Naive thymus-derived CD4-positive, alpha-beta T cell (primary cell): ENCODE data around the gene TUT7. TPM values are rescaled to one million over a fixed set of nuclear protein-coding genes. Genes with fewer than 3 reads are reported as not detected.
A peak's percentile ranks its signal among the peaks of the same experiment; 100 is the strongest.

Source experiments
- ATAC-seq: fragments of 150-1000 bp; cut with Tn5 transposase; 2 replicates; pipeline ENCODE4 v1.10.0; 2021; ENCODE audit warnings: mild to moderate bottlenecking, moderate library complexity
- CTCF ChIA-PET: fragments of 350-600 bp; sonication (Branson Sonifier 250); formaldehyde crosslinking; loops from one replicate; lab custom pipeline; 2021; ENCODE audit warnings: antibody characterized with exemption; lab: Charles Lee
- POLR2A ChIA-PET: fragments of 350-600 bp; sonication (Branson Sonifier 250); formaldehyde crosslinking; loops from one replicate; lab custom pipeline; 2021; ENCODE audit warnings: antibody characterized with exemption, inconsistent platforms; lab: Charles Lee
- DNase-seq, 9 donors: peaks; one replicate each; pipeline versions ENCODE4 v3.0.0 to v3.0.0-alpha.2; 2020 to 2022; ENCODE audit warnings: mixed read lengths in 1 of 9
- H3K27ac ChIP-seq: one replicate; pipeline ENCODE4 v1.7.0; 2013; ENCODE audit warnings: mild to moderate bottlenecking, low read depth, low read length, moderate library complexity
- H3K27me3 ChIP-seq, 2 donors: one replicate each; pipeline ENCODE4 v1.7.0; 2013; ENCODE audit warnings: low read length in 2 of 2, mild to moderate bottlenecking in 2 of 2, moderate library complexity in 2 of 2; ENCODE audit not compliant: control insufficient read depth in 2 of 2, insufficient read depth in 2 of 2
- H3K36me3 ChIP-seq, 3 experiments: 1 replicate in 2 of 3; 2 replicates in 1 of 3; pipeline ENCODE4 v1.7.0; 2013; ENCODE audit warnings: low read length in 3 of 3, mild to moderate bottlenecking in 3 of 3, moderate library complexity in 1 of 3; ENCODE audit not compliant: insufficient read depth in 3 of 3, control insufficient read depth in 2 of 3
- H3K4me1 ChIP-seq, 2 donors: one replicate each; pipeline ENCODE4 v1.7.0; 2013; ENCODE audit warnings: low read length in 2 of 2, mild to moderate bottlenecking in 2 of 2, moderate library complexity in 1 of 2; ENCODE audit not compliant: control insufficient read depth in 2 of 2, insufficient read depth in 2 of 2
- H3K4me3 ChIP-seq: 2 replicates; pipeline ENCODE4 v1.7.0; 2013; ENCODE audit warnings: mild to moderate bottlenecking, low read length
- H3K9me3 ChIP-seq, 3 experiments: 1 replicate in 2 of 3; 2 replicates in 1 of 3; pipeline ENCODE4 v1.7.0; 2013; ENCODE audit warnings: low read length in 3 of 3; ENCODE audit not compliant: control insufficient read depth in 2 of 3
- H3K27ac Mint-ChIP-seq, 9 donors: one replicate each; pipeline ENCODE4 v1.8.0; 2020 to 2022; ENCODE audit warnings: mixed read lengths in 9 of 9, mild to moderate bottlenecking in 8 of 9, moderate library complexity in 5 of 9, inconsistent platforms in 2 of 9
- H3K27me3 Mint-ChIP-seq, 5 donors: one replicate each; pipeline ENCODE4 v1.8.0; 2021 to 2022; ENCODE audit warnings: mixed read lengths in 5 of 5, mild to moderate bottlenecking in 1 of 5
- H3K36me3 Mint-ChIP-seq, 5 donors: one replicate each; pipeline ENCODE4 v1.8.0; 2020 to 2022; ENCODE audit warnings: mixed read lengths in 5 of 5, mild to moderate bottlenecking in 3 of 5, inconsistent platforms in 1 of 5
- H3K4me1 Mint-ChIP-seq, 7 donors: one replicate each; pipeline ENCODE4 v1.8.0; 2020 to 2022; ENCODE audit warnings: mixed read lengths in 7 of 7, mild to moderate bottlenecking in 3 of 7, inconsistent platforms in 1 of 7
- H3K4me3 Mint-ChIP-seq, 10 donors: one replicate each; pipeline ENCODE4 v1.8.0; 2020 to 2022; ENCODE audit warnings: mild to moderate bottlenecking in 10 of 10, mixed read lengths in 10 of 10, moderate library complexity in 6 of 10, inconsistent platforms in 2 of 10
- H3K9me3 Mint-ChIP-seq, 11 donors: one replicate each; pipeline ENCODE4 v1.8.0; 2020 to 2022; ENCODE audit warnings: mixed read lengths in 11 of 11, mild to moderate bottlenecking in 4 of 11, inconsistent platforms in 1 of 11, moderate library complexity in 1 of 11
- intact Hi-C, 2 donors: fragments of 100-400 bp; cut with micrococcal nuclease; formaldehyde crosslinking; loops; one replicate each; pipeline ENCODE4 v1.15.1; 2023
- polyA plus RNA-seq, 2 donors: library from polyadenylated mRNA; unstranded; fragments of 300-500 nt; fragmentation: Illumina TruSeq; gene quantifications; one replicate each; pipeline ENCODE4 v1.2.3, GENCODE V29; 2021
- total RNA-seq, 6 experiments: library from RNA in 5 of 6; stranded (reverse) in 5 of 6; gene quantifications; 1 replicate in 5 of 6; 2 replicates in 1 of 6; pipeline ENCODE4 v1.2.3 and lab custom pipeline; 2021 to 2026

TUT7 gene
- total and polyA plus RNA-seq, 7 experiments from 2014 or later: 15.2 to 57.4 (median 41.9) TPM

- Mint-ChIP-seq H3K27me3 (no peaks in the 10 kb centered on the region), H3K9me3 (no peaks in the 10 kb centered on the region), H3K27ac (peak within 1 kb of the TSS; percentile 90 to 98 (median 96)), H3K4me3 (peak within 1 kb of the TSS; percentile 85 to 98 (median 94)), H3K4me1 (peaks cover 30 to 53% (median 48%) of the 10 kb centered on the region in 7 donors), H3K36me3 (peaks cover 0 to 4% (median 0%) of the 10 kb centered on the region in 5 donors)
- POLR2A ChIA-PET: interaction anchor here (0.5 to 1.6 kb wide), 13 partner anchors 11 to 559 kb away, joined by 3 to 6 read pairs (median 4); partner anchors contain the start of genes AGTPBP1 and TUT7
- peak; percentile 92 for ATAC-seq
- Histone ChIP-seq H3K36me3 (peaks cover 0 to 8% (median 0%) of the 10 kb centered on the region in 3 experiments), H3K27ac (peak within 1 kb of the TSS; percentile 99), H3K27me3 (no peaks in the 10 kb centered on the region), H3K9me3 (no peaks in the 10 kb centered on the region), H3K4me1 (peaks cover 14 to 17% of the 10 kb centered on the region in 2 donors), H3K4me3 (peak within 1 kb of the TSS; percentile 89)
- intact Hi-C loops: loop anchor here (1.0 to 10.0 kb wide), 12 partner anchors 20 to 1692 kb away; partner anchors contain the start of genes CDK20 (in 2 of the 2), GAS1 (in 1 of the 2), NAA35 (in 1 of the 2) and TUT7 (in 1 of the 2)
- CTCF ChIA-PET: no interaction called here
- peak; percentile 97 to 99 (median 97) for DNase-seq
These were observed 71.9 kb downstream of the TUT7 start, which contains the start of gene ISCA1 for GRCh38 chr9:86282077-86282978. ISCA1 (minus strand) TSS chr9:86282538; CDS start chr9:86282458, 80 bp downstream.

DNA sequence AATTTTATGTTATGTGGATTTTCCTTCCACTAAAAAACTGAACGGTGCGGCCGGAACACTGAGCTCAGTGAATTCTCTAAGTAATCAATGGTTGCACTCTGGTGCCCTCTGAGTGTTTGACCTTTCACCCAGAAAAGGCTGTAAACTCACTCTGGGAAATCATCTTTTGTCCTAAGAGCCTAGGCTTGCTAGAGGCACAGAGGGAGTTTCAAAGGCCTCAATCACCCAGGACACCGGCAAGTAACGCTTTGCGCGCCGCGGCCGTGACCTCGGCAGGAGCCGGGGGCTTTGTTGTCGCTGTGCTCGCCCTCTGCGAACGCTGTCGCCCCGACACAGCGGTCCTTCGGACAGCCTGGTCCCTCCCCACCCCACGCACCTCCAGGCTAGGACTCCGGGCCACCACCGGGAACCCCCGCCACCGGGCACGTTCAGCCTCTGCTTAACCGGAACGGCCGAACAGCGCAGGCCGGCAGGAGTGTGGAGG is 72.6 kb downstream of the TUT7 start:
- peak overlapping the region; percentile 55 to 98 (median 92) for H3K27ac Mint-ChIP-seq
- DNase-seq (peak in 1 of 9 donors; percentile 11), ATAC-seq (no peak)
- H3K36me3 Mint-ChIP-seq: peaks cover 0 to 3% (median 0%) of the 10 kb centered on the region in 5 donors
- Histone ChIP-seq H3K36me3 (peaks cover 0 to 8% (median 0%) of the 10 kb centered on the region in 3 experiments), H3K27ac (peak overlapping the region; percentile 99), H3K9me3 (no peaks in the 10 kb centered on the region), H3K4me3 (peak overlapping the region; percentile 89), H3K4me1 (peaks cover 14 to 17% of the 10 kb centered on the region in 2 donors), H3K27me3 (no peaks in the 10 kb centered on the region)
- ChIA-PET POLR2A (interaction anchor here (1.0 to 1.6 kb wide), 5 partner anchors 18 to 74 kb away, joined by 3 to 5 read pairs (median 4); no protein-coding TSS in a partner anchor), CTCF (no interaction called here)
- H3K4me1 Mint-ChIP-seq: peaks cover 33 to 60% (median 52%) of the 10 kb centered on the region in 7 donors
- H3K9me3 Mint-ChIP-seq: no peaks in the 10 kb centered on the region
- no peaks in the 10 kb centered on the region for H3K27me3 Mint-ChIP-seq
- peak overlapping the region; percentile 85 to 98 (median 94) for H3K4me3 Mint-ChIP-seq
- intact Hi-C loops: loop anchor here (1.0 to 10.0 kb wide), 12 partner anchors 21 to 1693 kb away; partner anchors contain the start of genes CDK20 (in 2 of the 2), GAS1 (in 1 of the 2), NAA35 (in 1 of the 2) and TUT7 (in 1 of the 2)

GRCh38 chr9:86280580-86280979 is 73.6 kb downstream of the TUT7 start:
- no peaks in the 10 kb centered on the region for H3K9me3 Mint-ChIP-seq
- H3K27me3 Mint-ChIP-seq: no peaks in the 10 kb centered on the region
- H3K36me3 ChIP-seq: peaks cover 0 to 8% (median 0%) of the 10 kb centered on the region in 3 experiments
- peaks cover 14 to 17% of the 10 kb centered on the region in 2 donors for H3K4me1 ChIP-seq
- peaks cover 0 to 3% (median 1%) of the 10 kb centered on the region in 5 donors for H3K36me3 Mint-ChIP-seq
- intact Hi-C loops: loop anchor here in 1 of 2 donors (5.0 to 10.0 kb wide), 2 partner anchors 473 to 1694 kb away; partner anchors contain the start of gene CDK20
- H3K27ac Mint-ChIP-seq: peak overlapping the region in 4 of 9 donors; percentile 41 to 97 (median 91)
- ChIA-PET CTCF (no interaction called here), POLR2A (no interaction called here)
- no peak overlapping the region for H3K27ac ChIP-seq
- H3K4me3 Mint-ChIP-seq: peak overlapping the region; percentile 9 to 98 (median 94)
- H3K9me3 ChIP-seq: no peaks in the 10 kb centered on the region
- ATAC-seq (no peak), DNase-seq (no peak)
- H3K27me3 ChIP-seq: no peaks in the 10 kb centered on the region
- no peak overlapping the region for H3K4me3 ChIP-seq
- peaks cover 33 to 61% (median 53%) of the 10 kb centered on the region in 7 donors for H3K4me1 Mint-ChIP-seq

DNA sequence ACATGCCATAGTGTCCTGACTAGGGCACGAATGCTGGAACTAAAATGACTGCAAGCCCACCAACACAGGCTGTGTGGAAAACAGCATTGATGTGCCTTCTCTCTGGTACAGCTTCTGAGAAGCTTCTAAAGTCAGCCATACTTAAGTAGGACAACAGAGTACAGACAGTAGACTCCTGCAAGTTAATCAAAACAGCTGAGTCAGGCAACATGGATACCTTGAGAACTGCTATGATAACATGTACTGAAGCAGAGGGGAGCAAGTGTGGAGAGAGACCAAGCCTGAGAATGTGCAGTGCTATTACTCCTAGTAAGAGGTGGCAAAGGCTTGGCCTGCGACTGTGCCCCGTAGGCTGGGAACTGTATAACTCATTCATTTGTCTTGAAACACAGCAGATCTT is 74.4 kb downstream of the TUT7 start:
- Histone ChIP-seq H3K27me3 (no peaks in the 10 kb centered on the region), H3K9me3 (no peaks in the 10 kb centered on the region), H3K4me1 (peaks cover 14 to 17% of the 10 kb centered on the region in 2 donors), H3K27ac (no peak overlapping the region), H3K4me3 (no peak overlapping the region), H3K36me3 (peaks cover 0 to 8% (median 0%) of the 10 kb centered on the region in 3 experiments)
- Mint-ChIP-seq H3K27me3 (no peaks in the 10 kb centered on the region), H3K4me3 (peak overlapping the region; percentile 48 to 92 (median 76)), H3K9me3 (no peaks in the 10 kb centered on the region), H3K27ac (peak overlapping the region in 6 of 9 donors; percentile 22 to 78 (median 31)), H3K4me1 (peaks cover 36 to 68% (median 58%) of the 10 kb centered on the region in 7 donors), H3K36me3 (peaks cover 0 to 3% (median 2%) of the 10 kb centered on the region in 5 donors)
- POLR2A ChIA-PET: no interaction called here
- no peak for ATAC-seq
- intact Hi-C loops: loop anchor here in 1 of 2 donors (5.0 to 10.0 kb wide), 2 partner anchors 473 to 1695 kb away; partner anchors contain the start of gene CDK20
- DNase-seq: no peak
- CTCF ChIA-PET: no interaction called here

GRCh38 chr9:86277072-86277471 is 77.1 kb downstream of the TUT7 start:
- ChIA-PET CTCF (no interaction called here), POLR2A (interaction anchor here (0.8 kb wide), 1 partner anchor 77 kb away, joined by 3 read pairs; no protein-coding TSS in a partner anchor)
- no peak overlapping the region for H3K4me3 Mint-ChIP-seq
- Histone ChIP-seq H3K27me3 (no peaks in the 10 kb centered on the region), H3K27ac (no peak overlapping the region), H3K36me3 (peaks cover 0 to 23% (median 11%) of the 10 kb centered on the region in 3 experiments), H3K4me1 (peaks cover 10 to 14% of the 10 kb centered on the region in 2 donors), H3K4me3 (no peak overlapping the region), H3K9me3 (no peaks in the 10 kb centered on the region)
- ATAC-seq (no peak), DNase-seq (no peak)
- H3K27me3 Mint-ChIP-seq: no peaks in the 10 kb centered on the region
- intact Hi-C loops: no loop called here
- peaks cover 31 to 69% (median 57%) of the 10 kb centered on the region in 7 donors for H3K4me1 Mint-ChIP-seq
- peaks cover 4 to 25% (median 13%) of the 10 kb centered on the region in 5 donors for H3K36me3 Mint-ChIP-seq
- no peaks in the 10 kb centered on the region for H3K9me3 Mint-ChIP-seq
- H3K27ac Mint-ChIP-seq: peak overlapping the region in 1 of 9 donors; percentile 9

GRCh38 chr9:86275962-86276361 is 78.2 kb downstream of the TUT7 start:
- ChIA-PET POLR2A (no interaction called here), CTCF (interaction anchor here (0.6 kb wide), 1 partner anchor 1475 kb away, joined by 3 read pairs; no protein-coding TSS in a partner anchor)
- no peak for DNase-seq
- Histone ChIP-seq H3K27ac (no peak overlapping the region), H3K4me3 (no peak overlapping the region), H3K27me3 (no peaks in the 10 kb centered on the region), H3K4me1 (peaks cover 4 to 7% of the 10 kb centered on the region in 2 donors), H3K36me3 (peaks cover 5 to 29% (median 16%) of the 10 kb centered on the region in 3 experiments), H3K9me3 (no peaks in the 10 kb centered on the region)
- Mint-ChIP-seq H3K4me3 (peak overlapping the region in 1 of 10 donors; percentile 43), H3K36me3 (peaks cover 4 to 36% (median 24%) of the 10 kb centered on the region in 5 donors), H3K27ac (no peak overlapping the region), H3K9me3 (no peaks in the 10 kb centered on the region), H3K4me1 (peaks cover 28 to 65% (median 51%) of the 10 kb centered on the region in 7 donors), H3K27me3 (no peaks in the 10 kb centered on the region)
- ATAC-seq: no peak
- intact Hi-C loops: no loop called here
